ENCODE results near the gene PDGFRB.

PDGFRB gene

GRCh38 chr5:150080696-150081435 is 74.8 kb downstream of the PDGFRB start:
- H3K79me2 ChIP-seq (ENCODE audit: control insufficient read depth, insufficient read depth, low read length, unreplicated experiment): no peaks in the 10 kb centered on the region
- no peak overlapping the region for H2AFZ ChIP-seq (ENCODE audit: low read length, unreplicated experiment)
- H3K27me3 ChIP-seq (ENCODE audit: insufficient read depth, low read length): no peaks in the 10 kb centered on the region
- H3K4me3 ChIP-seq (ENCODE audit: low read depth, low read length): no peak overlapping the region
- H3K4me1 ChIP-seq (ENCODE audit: control insufficient read depth, insufficient read depth, low read length, unreplicated experiment): no peaks in the 10 kb centered on the region
- H3K27ac ChIP-seq (ENCODE audit: low read depth, low read length): no peak overlapping the region
- H3K36me3 ChIP-seq (ENCODE audit: insufficient read depth, low read length): no peaks in the 10 kb centered on the region

- Histone ChIP-seq H2AFZ (ENCODE audit: low read length, unreplicated experiment) (no peak overlapping the region), H3K79me2 (ENCODE audit: control insufficient read depth, insufficient read depth, low read length, unreplicated experiment) (no peaks in the 10 kb centered on the region), H3K27me3 (ENCODE audit: insufficient read depth, low read length) (no peaks in the 10 kb centered on the region), H3K4me1 (ENCODE audit: control insufficient read depth, insufficient read depth, low read length, unreplicated experiment) (no peaks in the 10 kb centered on the region), H3K4me3 (ENCODE audit: low read depth, low read length) (no peak overlapping the region), H3K27ac (ENCODE audit: low read depth, low read length) (no peak overlapping the region), H3K36me3 (ENCODE audit: insufficient read depth, low read length) (no peaks in the 10 kb centered on the region)
Observed at GRCh38 chr5:150079909-150080461, 75.7 kb downstream of the PDGFRB start.

GRCh38 chr5:150078802-150079689 is 76.6 kb downstream of the PDGFRB start:
- H3K27me3 ChIP-seq (ENCODE audit: insufficient read depth, low read length): no peaks in the 10 kb centered on the region
- no peaks in the 10 kb centered on the region for H3K36me3 ChIP-seq (ENCODE audit: insufficient read depth, low read length)
- H3K4me3 ChIP-seq (ENCODE audit: low read depth, low read length): no peak overlapping the region
- no peak overlapping the region for H3K27ac ChIP-seq (ENCODE audit: low read depth, low read length)
- no peak overlapping the region for H2AFZ ChIP-seq (ENCODE audit: low read length, unreplicated experiment)
- no peaks in the 10 kb centered on the region for H3K79me2 ChIP-seq (ENCODE audit: control insufficient read depth, insufficient read depth, low read length, unreplicated experiment)
- no peaks in the 10 kb centered on the region for H3K4me1 ChIP-seq (ENCODE audit: control insufficient read depth, insufficient read depth, low read length, unreplicated experiment)

- Histone ChIP-seq H3K4me1 (ENCODE audit: control insufficient read depth, insufficient read depth, low read length, unreplicated experiment) (no peaks in the 10 kb centered on the region), H2AFZ (ENCODE audit: low read length, unreplicated experiment) (no peak overlapping the region), H3K4me3 (ENCODE audit: low read depth, low read length) (no peak overlapping the region), H3K27ac (ENCODE audit: low read depth, low read length) (no peak overlapping the region), H3K79me2 (ENCODE audit: control insufficient read depth, insufficient read depth, low read length, unreplicated experiment) (no peaks in the 10 kb centered on the region), H3K27me3 (ENCODE audit: insufficient read depth, low read length) (no peaks in the 10 kb centered on the region), H3K36me3 (ENCODE audit: insufficient read depth, low read length) (no peaks in the 10 kb centered on the region)
Observed at GRCh38 chr5:150077996-150078801, 77.4 kb downstream of the PDGFRB start.

- H3K79me2 ChIP-seq (ENCODE audit: control insufficient read depth, insufficient read depth, low read length, unreplicated experiment): no peaks in the 10 kb centered on the region
- no peaks in the 10 kb centered on the region for H3K4me1 ChIP-seq (ENCODE audit: control insufficient read depth, insufficient read depth, low read length, unreplicated experiment)
- no peak overlapping the region for H2AFZ ChIP-seq (ENCODE audit: low read length, unreplicated experiment)
- H3K36me3 ChIP-seq (ENCODE audit: insufficient read depth, low read length): no peaks in the 10 kb centered on the region
- H3K27me3 ChIP-seq (ENCODE audit: insufficient read depth, low read length): no peaks in the 10 kb centered on the region
- H3K4me3 ChIP-seq (ENCODE audit: low read depth, low read length): no peak overlapping the region
- H3K27ac ChIP-seq (ENCODE audit: low read depth, low read length): no peak overlapping the region
Observed at GRCh38 chr5:150077060-150077459, 78.6 kb downstream of the PDGFRB start.

GRCh38 chr5:150075806-150076205 is 79.8 kb downstream of the PDGFRB start:
- no peak overlapping the region for H3K4me3 ChIP-seq (ENCODE audit: low read depth, low read length)
- H2AFZ ChIP-seq (ENCODE audit: low read length, unreplicated experiment): no peak overlapping the region
- no peaks in the 10 kb centered on the region for H3K36me3 ChIP-seq (ENCODE audit: insufficient read depth, low read length)
- no peak overlapping the region for H3K27ac ChIP-seq (ENCODE audit: low read depth, low read length)
- H3K27me3 ChIP-seq (ENCODE audit: insufficient read depth, low read length): no peaks in the 10 kb centered on the region
- no peaks in the 10 kb centered on the region for H3K79me2 ChIP-seq (ENCODE audit: control insufficient read depth, insufficient read depth, low read length, unreplicated experiment)
- no peaks in the 10 kb centered on the region for H3K4me1 ChIP-seq (ENCODE audit: control insufficient read depth, insufficient read depth, low read length, unreplicated experiment)

GRCh38 chr5:150075233-150075632 is 80.4 kb downstream of the PDGFRB start:
- Histone ChIP-seq H3K27me3 (ENCODE audit: insufficient read depth, low read length) (no peaks in the 10 kb centered on the region), H3K79me2 (ENCODE audit: control insufficient read depth, insufficient read depth, low read length, unreplicated experiment) (no peaks in the 10 kb centered on the region), H2AFZ (ENCODE audit: low read length, unreplicated experiment) (no peak overlapping the region), H3K4me1 (ENCODE audit: control insufficient read depth, insufficient read depth, low read length, unreplicated experiment) (no peaks in the 10 kb centered on the region), H3K36me3 (ENCODE audit: insufficient read depth, low read length) (no peaks in the 10 kb centered on the region), H3K27ac (ENCODE audit: low read depth, low read length) (no peak overlapping the region), H3K4me3 (ENCODE audit: low read depth, low read length) (no peak overlapping the region)

- H3K4me1 ChIP-seq (ENCODE audit: control insufficient read depth, insufficient read depth, low read length, unreplicated experiment): peaks cover 5% of the 10 kb centered on the region
- no peaks in the 10 kb centered on the region for H3K36me3 ChIP-seq (ENCODE audit: insufficient read depth, low read length)
- no peak overlapping the region for H3K4me3 ChIP-seq (ENCODE audit: low read depth, low read length)
- H2AFZ ChIP-seq (ENCODE audit: low read length, unreplicated experiment): no peak overlapping the region
- no peaks in the 10 kb centered on the region for H3K27me3 ChIP-seq (ENCODE audit: insufficient read depth, low read length)
- H3K79me2 ChIP-seq (ENCODE audit: control insufficient read depth, insufficient read depth, low read length, unreplicated experiment): no peaks in the 10 kb centered on the region
- H3K27ac ChIP-seq (ENCODE audit: low read depth, low read length): no peak overlapping the region
Observed at GRCh38 chr5:150073677-150074076, 82.0 kb downstream of the PDGFRB start.

- H3K79me2 ChIP-seq (ENCODE audit: control insufficient read depth, insufficient read depth, low read length, unreplicated experiment): no peaks in the 10 kb centered on the region
- no peak overlapping the region for H3K4me3 ChIP-seq (ENCODE audit: low read depth, low read length)
- peaks cover 10% of the 10 kb centered on the region for H3K4me1 ChIP-seq (ENCODE audit: control insufficient read depth, insufficient read depth, low read length, unreplicated experiment)
- H3K27ac ChIP-seq (ENCODE audit: low read depth, low read length): no peak overlapping the region
- H3K36me3 ChIP-seq (ENCODE audit: insufficient read depth, low read length): no peaks in the 10 kb centered on the region
- no peaks in the 10 kb centered on the region for H3K27me3 ChIP-seq (ENCODE audit: insufficient read depth, low read length)
- H2AFZ ChIP-seq (ENCODE audit: low read length, unreplicated experiment): no peak overlapping the region
Observed at GRCh38 chr5:150073086-150073625, 82.5 kb downstream of the PDGFRB start.

GRCh38 chr5:150070821-150071220 is 84.8 kb downstream of the PDGFRB start:
- Histone ChIP-seq H3K27ac (ENCODE audit: low read depth, low read length) (no peak overlapping the region), H2AFZ (ENCODE audit: low read length, unreplicated experiment) (no peak overlapping the region), H3K4me3 (ENCODE audit: low read depth, low read length) (no peak overlapping the region), H3K36me3 (ENCODE audit: insufficient read depth, low read length) (no peaks in the 10 kb centered on the region), H3K79me2 (ENCODE audit: control insufficient read depth, insufficient read depth, low read length, unreplicated experiment) (no peaks in the 10 kb centered on the region), H3K27me3 (ENCODE audit: insufficient read depth, low read length) (no peaks in the 10 kb centered on the region), H3K4me1 (ENCODE audit: control insufficient read depth, insufficient read depth, low read length, unreplicated experiment) (peaks cover 34% of the 10 kb centered on the region)

Measured in ACC112 (cell line).